Stimulated activated CD4-positive, alpha-beta T cell treated with anti-CD3 and anti-CD28 coated beads, Interleukin-4, amount 100 ng/mL, for 1 hour (primary cell): ENCODE data around the gene PROK2.

Experiments
- DNase-seq: peaks from one replicate; pipeline ENCODE4 v3.0.0-alpha.2; 2020

PROK2 gene, protein sequence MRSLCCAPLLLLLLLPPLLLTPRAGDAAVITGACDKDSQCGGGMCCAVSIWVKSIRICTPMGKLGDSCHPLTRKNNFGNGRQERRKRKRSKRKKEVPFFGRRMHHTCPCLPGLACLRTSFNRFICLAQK

DNA sequence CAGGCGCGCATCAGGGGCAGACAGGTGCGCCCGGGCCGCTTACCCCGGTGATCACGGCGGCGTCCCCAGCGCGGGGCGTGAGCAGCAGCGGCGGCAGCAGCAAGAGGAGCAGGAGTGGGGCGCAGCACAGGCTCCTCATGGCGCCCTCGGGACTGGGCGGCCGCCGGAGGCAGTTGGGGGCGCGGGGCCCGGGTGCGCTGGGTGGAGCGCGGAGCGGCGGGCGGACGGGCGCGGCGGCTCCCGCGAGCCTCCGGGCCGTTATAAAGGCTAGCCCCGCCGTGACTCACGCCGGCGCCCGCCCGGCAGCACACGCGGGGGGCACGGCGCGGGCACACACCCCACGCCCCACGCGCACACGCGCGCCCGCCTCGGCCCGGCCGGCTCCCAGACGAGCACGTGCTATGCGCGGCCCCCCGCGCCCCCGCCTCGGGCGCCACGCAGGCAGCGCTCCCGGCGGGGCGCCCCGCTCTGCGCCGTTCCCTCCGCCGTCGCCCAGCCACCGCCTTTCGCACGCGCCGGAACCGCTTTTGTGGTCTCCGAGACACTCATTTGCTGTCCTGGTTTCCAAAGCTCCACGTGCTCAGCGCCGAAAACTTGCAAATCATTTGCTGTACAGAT, at the start of gene PROK2:
PROK2 (minus strand) TSS at position 235 of the 618 bp plus-strand sequence; CDS start at position 139, 96 bp downstream.
- peak; percentile 54 for DNase-seq

DNA sequence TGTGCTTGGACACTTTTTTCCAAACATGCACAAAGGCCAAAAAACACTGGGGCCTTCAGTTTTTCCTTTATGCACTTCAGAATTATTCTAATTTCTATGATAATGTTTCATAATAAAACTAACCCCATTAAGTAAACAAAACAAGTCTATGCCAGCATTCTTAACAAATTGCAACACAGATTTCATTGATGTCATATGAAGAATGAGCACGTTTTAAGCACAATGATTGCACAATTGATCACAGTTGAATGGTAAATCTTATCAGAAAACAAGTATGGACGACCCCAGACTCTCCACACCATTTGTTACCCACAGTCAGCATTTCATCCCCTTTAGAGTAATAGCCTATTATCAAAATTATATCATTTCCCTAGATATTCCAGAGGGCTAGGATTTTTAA, 46.7 kb upstream of the PROK2 start:
- no peak for DNase-seq

DNA sequence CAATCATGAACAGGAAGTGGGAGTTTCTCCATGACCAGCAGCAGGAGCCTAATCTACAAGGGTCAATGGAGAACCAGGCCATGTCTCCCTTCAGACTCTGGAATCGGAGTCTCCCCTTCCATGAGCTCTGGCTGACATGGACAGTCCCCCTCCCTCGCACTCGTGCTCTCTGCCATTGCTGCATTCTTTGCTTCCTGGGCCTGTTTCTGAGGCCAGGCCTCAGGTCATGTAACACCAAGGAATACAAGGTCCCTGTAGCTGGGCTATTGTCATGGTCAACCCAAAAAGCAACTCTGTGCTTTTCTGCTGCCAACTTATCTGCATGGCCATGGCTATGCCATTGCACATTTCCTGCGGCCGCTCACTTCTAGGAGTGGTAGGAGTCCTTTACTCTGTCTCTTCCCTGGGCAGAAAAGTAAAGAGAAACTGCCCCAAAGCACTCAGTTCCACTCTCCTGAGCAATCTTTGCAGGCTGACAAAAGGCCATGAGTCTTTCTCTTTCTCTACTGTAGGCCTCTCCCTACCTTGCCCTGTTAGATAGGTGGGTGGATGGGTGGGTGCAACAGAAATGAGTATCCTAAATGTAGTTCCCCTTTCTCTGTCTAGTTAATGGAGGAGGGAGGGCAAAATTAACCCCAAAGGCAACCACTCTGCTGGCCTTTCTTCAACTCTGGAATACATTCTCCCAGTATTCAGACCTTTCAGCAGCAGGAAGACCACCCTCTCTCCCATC, 40.8 kb upstream of the PROK2 start:
- no peak for DNase-seq

DNA sequence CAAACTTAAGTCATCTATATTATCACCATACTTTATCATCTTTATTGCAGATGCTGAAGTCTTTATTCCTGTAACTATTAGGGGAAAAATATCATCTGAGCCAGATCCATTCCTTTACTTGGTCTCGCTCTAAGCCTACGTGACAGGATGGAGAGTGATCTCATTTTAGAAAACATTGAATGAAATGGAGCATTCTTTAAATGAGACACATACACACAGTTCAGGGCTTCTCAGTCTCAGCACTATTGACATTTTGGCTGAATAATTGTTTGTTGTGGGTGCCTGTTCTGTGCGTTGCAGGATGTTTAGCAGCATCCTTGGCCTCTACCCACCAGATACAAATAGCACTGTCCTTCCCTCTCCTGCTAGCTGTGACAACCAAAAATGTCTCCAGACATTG, 36.2 kb upstream of the PROK2 start:
- no peak for DNase-seq

DNA sequence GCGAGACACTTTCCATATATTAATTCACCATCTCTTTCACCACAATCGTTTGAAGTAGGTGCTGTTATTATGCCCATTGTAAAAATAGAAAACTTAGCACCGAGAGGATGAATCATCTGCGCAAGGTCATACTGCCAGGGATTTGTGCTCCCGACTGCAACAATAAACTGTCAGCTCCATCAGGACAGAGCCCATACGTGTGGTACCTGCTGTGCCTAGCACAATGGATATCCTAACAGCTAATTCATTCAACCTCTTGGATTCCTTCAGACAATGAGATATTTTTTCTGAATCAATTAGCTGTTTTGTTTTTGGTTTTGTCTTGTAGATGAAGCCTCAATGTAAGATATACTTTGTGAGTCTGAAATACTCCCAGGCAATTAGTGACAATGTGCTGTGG, 32.3 kb upstream of the PROK2 start:
- no peak for DNase-seq

DNA sequence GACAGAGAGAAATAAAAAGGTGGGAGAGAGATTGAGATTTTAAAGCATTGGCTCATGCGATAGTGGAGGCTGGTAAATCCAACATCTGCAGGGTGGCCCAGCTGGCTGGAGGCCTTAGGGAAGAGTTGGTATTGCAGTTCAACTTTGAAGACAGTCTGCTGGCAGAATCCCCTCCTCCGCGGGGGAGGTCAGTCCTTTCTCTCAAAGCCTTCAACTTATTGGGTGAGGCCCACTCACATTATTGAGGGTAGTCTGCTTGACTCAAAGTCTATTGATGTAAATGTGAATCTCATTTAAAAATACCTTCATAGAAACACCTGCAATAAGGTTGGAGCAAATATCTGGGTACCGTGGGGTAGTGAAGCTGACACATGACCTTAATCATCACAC, 31.8 kb upstream of the PROK2 start:
- DNase-seq: no peak

DNA sequence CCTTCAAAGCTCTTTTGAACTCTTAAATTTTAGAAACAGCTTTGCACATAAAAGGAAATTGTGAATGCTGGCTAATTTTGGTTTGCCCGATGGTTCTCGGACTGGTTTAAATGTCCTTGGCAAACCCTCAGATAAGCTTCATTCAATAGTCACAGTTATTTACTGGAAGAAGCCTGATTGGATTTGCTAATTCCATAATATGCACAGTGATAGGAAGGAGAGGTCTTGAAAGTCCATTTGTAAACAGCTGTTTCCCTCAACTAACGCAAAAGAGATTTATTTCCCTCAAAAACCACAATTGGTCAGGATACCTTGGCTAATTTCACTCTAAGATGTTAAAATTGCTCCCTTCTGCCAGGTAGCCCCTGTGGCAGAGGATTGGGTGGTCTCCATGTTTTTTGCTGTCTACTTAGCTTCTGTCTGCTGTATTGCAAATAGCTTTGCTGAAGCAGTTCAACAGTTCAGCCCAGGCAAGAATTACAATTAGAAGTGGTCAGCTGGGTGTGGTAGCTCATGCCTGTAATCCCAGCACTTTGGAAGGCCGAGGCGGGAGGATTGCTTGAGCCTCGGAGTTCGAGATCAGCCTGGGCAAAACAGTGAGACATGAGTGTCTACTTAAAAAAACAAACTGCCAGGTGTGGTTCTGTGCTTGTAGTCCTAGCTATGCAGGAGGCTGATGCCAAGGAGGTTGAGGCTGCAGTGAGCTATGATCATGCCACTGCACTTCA, 30.6 kb upstream of the PROK2 start:
- no peak for DNase-seq

DNA sequence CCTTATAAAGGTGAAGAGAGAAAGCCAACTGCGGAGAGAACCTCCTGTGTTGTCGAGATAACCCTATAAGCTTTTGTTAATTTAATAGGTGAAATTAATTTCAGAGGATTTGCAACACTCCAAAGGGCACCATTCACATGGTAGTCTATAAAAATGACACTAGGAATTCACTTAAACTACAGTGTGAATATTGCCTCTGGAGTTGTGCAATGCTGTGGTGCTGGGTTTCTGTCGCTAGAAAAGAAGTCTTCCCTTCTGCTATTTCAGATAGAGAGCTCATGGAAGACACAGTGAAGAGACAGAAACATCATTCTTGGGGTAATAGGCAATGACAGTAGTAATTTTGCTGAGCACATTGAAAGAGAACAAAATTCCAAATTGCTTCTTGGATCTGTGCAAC, 28.8 kb upstream of the PROK2 start:
- DNase-seq: no peak

DNA sequence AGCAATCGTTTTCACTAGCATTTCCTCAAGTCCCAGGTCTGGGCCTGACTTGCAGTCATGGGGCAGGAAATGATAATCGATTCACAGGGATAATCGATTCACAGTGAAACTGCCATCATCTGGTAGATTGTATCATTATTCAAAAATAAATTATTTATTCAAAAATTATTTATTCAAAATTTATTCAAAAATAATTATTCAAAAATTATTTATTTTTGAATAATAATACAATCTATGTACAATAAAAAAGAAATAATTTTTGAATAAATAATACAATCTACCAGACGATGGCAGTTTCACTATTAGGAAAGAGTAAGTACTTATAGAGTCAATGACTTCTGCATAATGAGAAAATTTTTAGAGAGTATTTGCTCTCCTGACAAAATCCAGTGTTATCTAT, 28.1 kb upstream of the PROK2 start:
- no peak for DNase-seq

DNA sequence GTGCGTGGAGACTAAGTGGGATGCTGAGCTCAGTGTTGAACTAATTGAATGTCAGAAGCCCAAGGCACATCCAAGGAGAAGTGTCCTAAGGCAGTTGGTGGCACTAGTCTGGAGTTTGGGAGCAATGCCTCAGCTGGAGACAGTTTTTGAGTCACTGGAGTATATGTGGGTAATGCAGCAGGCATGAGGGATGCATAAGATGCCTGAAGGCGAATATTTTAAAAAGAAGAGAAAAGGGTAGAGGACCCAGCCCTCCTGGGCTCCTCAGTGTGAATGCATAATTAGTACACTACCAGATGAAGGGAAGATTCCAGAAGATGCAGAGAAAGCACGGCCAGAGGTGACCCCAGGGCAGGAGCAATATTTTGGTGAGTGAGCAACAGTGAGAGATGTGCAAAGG, 25.1 kb upstream of the PROK2 start:
- DNase-seq: no peak

DNA sequence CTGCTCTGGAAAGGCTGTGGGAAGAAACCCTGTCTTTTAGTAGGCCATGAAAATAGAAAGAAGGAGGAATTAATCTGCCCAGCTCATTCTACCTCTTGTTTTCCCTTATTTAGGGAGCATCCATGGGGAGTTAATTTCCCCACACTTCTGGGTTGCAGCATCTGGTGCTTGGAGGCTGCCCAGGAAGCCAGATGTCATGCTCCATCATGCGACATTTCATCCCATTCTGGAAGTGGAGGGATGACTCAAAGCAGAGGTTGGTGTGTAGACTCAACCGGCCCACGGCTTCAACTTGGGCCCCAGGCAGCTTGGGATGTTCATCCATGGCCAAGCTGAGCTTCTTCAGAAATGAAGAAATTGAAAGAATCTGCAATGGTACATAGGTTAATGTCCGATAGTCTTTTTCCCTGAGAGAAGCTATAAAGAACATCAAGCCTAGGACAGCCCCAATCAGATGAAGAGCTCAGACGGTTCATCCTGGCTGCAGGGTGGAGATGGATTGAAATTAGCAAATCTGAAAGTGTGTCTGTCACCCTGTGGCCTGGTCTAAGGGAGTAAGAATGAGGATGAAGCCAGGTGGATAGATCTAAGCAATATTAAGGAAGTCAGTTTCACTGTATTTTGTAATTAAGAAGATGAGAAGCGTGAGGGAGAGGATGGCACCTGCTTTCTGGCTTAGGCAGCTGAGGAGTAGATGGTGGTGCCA, 24.5 kb upstream of the PROK2 start:
- no peak for DNase-seq

DNA sequence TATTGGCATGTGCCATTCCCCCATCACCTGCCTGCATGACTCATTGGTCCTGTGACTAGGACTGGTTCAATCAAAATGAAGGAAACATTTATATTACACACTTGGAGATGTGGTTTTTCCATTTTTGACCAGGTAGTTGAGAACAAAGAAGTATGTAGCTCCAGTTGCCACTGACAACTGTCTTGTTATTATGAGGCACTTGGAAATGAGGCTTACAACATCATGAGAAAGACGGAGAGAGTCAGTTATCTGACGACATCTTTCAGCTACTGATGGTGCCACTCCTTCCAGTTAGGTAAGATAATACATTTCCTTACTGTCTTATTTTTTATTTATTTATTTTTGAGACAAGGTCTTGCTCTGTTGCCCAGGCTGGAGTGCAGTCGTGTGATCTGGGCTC, 21.8 kb upstream of the PROK2 start:
- no peak for DNase-seq

DNA sequence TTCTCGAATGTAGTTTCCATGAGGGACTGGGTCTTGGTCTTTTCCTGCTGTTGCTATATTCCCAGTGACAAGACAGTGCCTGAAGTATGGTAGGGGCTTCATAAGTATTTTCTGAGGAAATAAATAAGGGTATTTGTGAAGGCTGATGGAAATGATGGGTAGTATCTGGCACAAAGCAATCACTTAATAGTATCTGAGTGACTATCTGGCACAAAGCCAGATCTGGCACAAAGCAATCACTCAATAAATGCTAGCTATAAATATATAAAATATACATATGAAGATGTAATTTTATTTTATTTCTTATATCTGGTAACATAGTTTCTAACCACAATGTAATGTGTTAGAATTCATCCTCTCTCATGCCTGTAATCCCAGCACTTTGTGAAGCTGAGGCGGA, 20.7 kb upstream of the PROK2 start:
- no peak for DNase-seq

DNA sequence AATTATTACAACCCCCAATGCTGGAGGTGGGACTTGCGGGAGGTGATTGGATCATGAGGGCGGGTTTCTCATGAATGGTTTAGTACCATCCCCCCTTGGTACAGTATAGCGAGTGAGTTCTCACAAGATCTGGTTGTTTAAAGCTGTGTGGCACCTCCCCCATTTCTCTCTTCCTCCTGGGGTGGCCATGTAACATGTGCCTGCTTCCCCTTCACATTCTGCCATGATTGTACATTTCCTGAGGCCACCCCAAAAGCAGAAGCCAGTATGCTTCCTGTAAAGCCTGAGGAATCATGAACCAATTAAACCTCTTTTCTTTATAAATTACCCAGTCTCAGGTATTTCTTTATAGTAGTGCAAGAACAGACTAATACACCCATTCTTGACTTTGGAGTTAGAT, 20.3 kb upstream of the PROK2 start:
- no peak for DNase-seq

DNA sequence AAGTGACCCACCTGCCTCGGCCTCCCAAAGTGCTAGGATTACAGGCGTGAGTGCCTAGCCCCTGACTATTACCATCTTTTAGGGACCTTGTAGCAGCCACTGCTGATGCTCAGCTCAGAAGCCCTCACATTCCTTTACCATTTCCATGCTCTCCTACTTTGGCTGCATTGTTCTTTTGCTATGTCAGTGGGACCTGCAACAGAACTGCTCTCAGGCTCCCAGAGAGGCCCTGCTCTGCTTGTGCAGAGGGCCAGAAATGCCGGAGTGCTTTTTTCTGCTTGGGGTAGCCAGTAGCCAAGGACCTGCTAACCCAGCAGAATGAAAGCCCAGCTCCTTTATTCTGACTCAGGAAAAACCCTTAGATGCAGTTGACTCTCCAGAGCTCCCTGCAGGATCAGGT, 18.3 kb upstream of the PROK2 start:
- no peak for DNase-seq

DNA sequence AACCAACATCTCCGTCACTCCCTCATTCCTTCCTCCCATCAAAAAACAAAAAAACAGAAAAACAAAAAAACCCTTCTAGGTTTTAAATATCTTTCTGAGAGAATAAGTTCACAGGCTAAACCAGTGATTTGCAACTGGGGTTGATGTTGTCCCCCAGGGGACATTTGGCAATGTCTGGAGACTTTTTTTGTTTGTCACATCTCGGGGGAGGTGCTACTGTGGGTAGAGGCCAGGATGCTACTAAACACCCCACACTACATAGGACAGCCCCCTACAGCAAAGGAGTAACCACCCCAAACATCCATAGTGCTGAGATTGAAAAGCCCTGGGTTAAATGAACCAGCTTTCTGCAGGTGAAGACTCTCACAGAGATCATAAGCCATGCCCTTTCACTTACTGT, 17.0 kb upstream of the PROK2 start:
- DNase-seq: no peak

DNA sequence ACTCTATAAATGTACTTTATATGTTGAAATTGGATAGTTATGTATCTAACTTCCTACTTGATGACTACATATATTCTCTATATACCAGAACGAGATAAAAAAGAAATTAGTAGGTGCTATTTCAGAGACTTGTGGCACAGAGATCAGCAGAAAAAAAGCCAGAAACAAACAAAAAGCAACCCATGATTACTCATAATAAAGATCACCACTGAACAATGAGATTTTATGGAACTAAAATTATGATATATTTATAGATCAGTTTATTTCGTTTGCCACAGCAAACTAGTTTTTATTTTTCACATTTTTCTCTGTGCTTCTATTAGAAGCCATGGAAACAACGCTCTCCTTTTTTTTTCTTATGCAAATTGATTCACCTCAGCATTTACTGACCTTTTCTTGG, 15.1 kb upstream of the PROK2 start:
- DNase-seq: no peak

DNA sequence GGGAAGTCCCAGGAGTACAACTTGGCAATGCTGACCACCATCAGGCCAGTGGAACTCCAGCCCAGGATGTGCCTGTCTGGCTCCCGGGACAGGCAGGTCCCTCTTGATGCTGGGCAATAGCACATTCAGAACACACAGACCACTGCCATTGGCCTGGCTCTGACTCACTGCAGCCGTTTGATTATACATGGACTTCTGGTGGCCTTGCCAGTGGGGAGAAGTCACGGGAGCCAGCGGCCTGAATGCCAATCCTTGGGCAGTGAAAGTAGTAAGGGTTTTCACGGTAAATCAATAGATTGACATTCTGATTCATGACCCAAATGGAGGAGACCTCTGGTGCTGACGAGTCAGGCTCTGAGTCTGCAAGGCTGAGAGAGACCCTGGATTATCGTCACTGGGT, 12.5 kb upstream of the PROK2 start:
- no peak for DNase-seq

DNA sequence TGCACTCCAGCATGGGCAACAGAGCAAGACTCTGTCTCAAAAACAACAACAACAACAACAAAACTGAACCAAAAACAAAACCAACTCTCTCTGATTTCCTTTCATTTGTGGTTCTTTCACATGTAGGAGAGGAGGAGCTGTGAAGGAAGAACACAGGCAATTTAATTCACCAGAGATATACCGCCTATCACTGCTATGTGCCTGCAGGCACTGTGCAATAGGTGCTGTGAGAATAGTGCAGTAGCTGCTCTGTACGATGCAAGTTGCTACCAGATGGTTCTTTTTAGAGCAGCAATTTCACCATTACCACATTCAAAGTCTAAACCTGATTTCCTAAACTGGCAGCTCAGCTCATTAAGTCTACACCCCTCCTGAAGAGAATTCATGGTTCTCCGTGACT, 11.3 kb upstream of the PROK2 start:
- no peak for DNase-seq

DNA sequence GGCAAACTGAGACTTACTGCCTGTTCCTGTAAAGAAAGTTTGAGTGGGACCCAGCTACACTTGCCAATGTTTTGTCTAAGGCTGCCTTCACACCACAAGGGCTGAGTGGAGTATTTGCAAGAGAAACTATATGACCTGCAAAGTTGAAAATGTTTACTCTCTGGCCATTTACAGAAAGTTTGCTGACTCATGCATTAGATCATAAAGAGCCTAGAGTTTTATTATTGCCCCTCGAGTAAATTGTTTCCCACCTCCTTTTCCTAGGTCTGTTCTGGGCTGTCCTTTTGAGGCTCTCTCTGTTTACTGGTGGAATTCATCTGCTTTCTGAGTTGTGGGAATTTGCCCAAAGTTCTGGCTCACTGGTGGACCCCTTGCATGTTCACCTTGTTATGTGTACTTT, 6.7 kb upstream of the PROK2 start:
- no peak for DNase-seq

DNA sequence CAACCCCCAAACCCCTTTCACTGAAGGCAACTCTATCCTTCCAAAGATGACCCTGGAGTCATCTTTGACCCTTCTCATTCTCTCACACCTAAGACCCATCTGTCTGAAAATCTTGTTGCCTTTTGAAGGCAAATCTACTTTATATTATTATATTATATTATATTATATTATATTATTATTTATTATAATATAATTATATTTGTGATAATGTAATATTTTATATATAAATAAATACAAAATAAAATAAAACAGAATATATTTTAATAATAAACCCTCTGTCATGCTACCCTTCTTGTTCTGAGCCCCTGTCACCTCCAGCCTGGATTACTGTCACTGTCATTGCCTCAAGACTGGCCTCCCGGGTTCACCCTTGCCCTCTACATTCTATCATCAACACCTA, 5.0 kb upstream of the PROK2 start:
- DNase-seq: no peak

DNA sequence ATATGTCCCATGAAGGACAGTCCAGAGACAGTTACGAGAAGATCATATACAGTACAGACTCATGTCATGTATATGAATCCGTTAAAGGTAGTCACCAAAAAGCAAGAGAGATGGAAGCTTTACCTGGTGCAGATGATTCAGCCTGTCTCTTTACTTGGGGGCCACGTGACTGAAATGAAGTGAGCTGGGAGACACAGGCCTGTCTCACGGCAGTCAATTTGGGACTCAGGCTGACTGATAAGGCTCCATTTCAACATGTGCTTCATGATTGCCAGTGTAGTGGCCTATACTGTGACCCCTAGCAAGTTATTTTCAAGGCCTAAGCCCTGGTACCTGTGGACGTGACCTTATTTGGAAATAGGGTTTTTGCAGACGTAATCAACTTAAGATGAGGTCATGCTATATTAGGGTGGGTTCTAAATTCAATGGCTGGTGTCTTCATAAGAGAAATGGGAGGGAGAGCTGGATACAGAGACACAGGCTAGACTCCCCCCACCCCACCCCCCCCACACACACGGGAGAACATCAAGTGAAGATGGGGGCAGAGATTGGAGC, 3.0 kb upstream of the PROK2 start:
- DNase-seq: no peak

DNA sequence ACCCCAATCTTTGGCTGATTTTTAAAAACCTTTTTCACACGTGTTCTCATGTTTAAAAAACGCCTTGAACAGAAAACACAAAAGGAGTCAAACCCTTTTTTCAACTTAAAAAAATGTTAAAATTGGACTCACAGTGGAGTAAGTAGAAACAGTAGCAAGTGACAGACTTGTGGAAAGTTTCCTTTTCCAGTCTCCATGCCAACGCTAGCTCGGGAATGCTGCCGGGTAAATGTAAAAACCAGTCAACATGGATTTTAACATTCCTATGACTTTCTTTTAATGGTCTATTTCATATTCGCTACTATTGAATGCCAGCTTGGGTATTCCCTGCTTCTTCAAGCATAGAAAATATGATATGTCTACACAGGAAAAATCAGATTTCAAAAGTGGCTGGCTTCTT, 1.6 kb upstream of the PROK2 start:
- DNase-seq: no peak
